Type B pancreatic cell (in vitro differentiated cells): ENCODE results near the gene KCNK15. TPM values are rescaled to one million over a fixed set of nuclear protein-coding genes. Genes with fewer than 3 reads are reported as not detected.

Experiments
- DNase-seq: peaks from one replicate; pipeline ENCODE4 v3.0.0; 2021; ENCODE audit warnings: mixed read lengths; ENCODE audit not compliant: unreplicated experiment; ENCODE audit errors: extremely low spot score
- H3K27ac Mint-ChIP-seq: 2 replicates; pipeline ENCODE4 v1.8.0; 2021; ENCODE audit warnings: mild to moderate bottlenecking, mixed read lengths
- H3K27me3 Mint-ChIP-seq: 2 replicates; pipeline ENCODE4 v1.8.0; 2021; ENCODE audit warnings: mixed read lengths
- H3K36me3 Mint-ChIP-seq: 2 replicates; pipeline ENCODE4 v1.8.0; 2021; ENCODE audit warnings: mixed read lengths
- H3K4me1 Mint-ChIP-seq: one replicate; pipeline ENCODE4 v1.8.0; 2021; ENCODE audit warnings: mixed read lengths; ENCODE audit not compliant: unreplicated experiment
- H3K4me3 Mint-ChIP-seq: 2 replicates; pipeline ENCODE4 v1.8.0; 2021; ENCODE audit warnings: mild to moderate bottlenecking, mixed read lengths
- H3K9me3 Mint-ChIP-seq: 2 replicates; pipeline ENCODE4 v1.8.0; 2021; ENCODE audit warnings: mixed read lengths
- total RNA-seq: library from RNA; stranded (reverse); gene quantifications from 2 replicates; pipeline ENCODE4 v1.2.1, GENCODE V29; 2021; ENCODE audit warnings: low replicate concordance
- TF ChIP-seq, protein P1 (sequence below): fragments of 200-600 bp; sonication (generic); conservative IDR thresholded peaks from 2 replicates; pipeline ENCODE4 v1.5.0; 2021; ENCODE audit warnings: antibody characterized with exemption, mild to moderate bottlenecking

KCNK15 gene
- total RNA-seq, 1 donor from 2014 or later: 0.36 TPM

DNA sequence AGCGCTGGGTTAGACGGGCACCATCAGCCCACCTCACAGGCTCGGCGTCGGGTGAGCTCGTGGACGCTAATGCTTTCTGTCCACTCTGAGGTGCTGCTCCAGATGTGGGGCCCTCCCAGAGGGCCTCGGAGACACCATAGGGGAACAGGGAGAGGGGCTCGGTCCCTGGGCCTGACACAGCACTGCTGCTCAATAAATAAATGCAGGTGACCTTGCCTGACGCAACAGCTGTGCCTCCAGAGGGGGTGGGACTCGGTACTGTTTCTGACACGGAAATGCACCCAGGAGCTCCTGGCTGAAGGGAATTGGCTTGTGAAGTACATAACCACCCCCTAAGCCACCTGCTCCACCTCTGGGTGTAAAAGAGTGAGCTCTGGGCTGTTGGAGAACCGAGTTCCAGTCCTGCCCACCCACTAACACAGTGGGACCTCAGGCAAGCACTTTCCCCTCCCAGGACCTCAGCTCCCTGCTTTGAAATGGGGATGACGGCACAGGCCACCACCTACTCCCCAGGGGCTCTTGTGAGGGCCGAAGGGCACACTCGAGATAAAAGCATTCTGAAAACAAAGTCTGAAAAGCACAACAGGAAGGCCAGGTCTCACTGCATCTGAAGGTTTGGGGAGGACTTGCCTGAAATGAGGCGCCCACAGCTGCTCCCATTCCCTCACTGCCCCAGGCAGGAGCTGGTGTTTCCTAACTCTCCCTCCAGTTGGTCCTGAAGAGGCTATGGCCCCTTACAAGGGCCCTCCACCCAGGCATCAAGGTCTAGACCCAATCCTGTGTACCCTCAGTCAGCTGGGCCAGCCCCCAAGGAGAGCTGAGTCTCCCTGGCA, 6.7 kb downstream of the KCNK15 start:
- TF ChIP-seq, protein P1, sequence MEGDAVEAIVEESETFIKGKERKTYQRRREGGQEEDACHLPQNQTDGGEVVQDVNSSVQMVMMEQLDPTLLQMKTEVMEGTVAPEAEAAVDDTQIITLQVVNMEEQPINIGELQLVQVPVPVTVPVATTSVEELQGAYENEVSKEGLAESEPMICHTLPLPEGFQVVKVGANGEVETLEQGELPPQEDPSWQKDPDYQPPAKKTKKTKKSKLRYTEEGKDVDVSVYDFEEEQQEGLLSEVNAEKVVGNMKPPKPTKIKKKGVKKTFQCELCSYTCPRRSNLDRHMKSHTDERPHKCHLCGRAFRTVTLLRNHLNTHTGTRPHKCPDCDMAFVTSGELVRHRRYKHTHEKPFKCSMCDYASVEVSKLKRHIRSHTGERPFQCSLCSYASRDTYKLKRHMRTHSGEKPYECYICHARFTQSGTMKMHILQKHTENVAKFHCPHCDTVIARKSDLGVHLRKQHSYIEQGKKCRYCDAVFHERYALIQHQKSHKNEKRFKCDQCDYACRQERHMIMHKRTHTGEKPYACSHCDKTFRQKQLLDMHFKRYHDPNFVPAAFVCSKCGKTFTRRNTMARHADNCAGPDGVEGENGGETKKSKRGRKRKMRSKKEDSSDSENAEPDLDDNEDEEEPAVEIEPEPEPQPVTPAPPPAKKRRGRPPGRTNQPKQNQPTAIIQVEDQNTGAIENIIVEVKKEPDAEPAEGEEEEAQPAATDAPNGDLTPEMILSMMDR: no peak
- DNase-seq: no peak
- Mint-ChIP-seq H3K27me3 (peaks cover 14% of the 10 kb centered on the region), H3K9me3 (no peaks in the 10 kb centered on the region), H3K36me3 (no peaks in the 10 kb centered on the region), H3K4me3 (no peak overlapping the region), H3K27ac (no peak overlapping the region), H3K4me1 (peaks cover 3% of the 10 kb centered on the region)

DNA sequence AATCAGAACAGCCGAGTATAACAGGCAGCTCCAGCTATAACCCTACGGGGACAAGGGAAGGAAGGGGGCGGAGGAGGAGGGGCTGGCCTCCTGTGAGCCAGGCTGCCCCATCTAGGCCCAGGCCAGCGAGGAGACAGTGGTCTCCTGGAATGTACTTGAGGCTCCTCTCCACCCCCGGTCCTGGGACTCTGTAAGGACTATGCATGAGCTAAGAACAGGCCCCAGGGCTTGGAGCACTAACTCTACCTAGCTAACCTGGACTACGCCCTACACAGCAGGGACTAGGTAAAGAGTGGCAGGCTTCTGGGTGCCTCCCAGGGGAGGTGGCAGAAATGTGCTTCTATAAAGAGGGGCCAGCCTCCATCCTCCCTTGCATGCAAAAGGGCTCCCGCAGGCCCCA, 8.9 kb downstream of the KCNK15 start:
- Mint-ChIP-seq H3K4me1 (no peaks in the 10 kb centered on the region), H3K9me3 (no peaks in the 10 kb centered on the region), H3K27me3 (peaks cover 2% of the 10 kb centered on the region), H3K36me3 (no peaks in the 10 kb centered on the region), H3K27ac (no peak overlapping the region), H3K4me3 (no peak overlapping the region)
- TF ChIP-seq, protein P1: no peak
- DNase-seq: no peak

DNA sequence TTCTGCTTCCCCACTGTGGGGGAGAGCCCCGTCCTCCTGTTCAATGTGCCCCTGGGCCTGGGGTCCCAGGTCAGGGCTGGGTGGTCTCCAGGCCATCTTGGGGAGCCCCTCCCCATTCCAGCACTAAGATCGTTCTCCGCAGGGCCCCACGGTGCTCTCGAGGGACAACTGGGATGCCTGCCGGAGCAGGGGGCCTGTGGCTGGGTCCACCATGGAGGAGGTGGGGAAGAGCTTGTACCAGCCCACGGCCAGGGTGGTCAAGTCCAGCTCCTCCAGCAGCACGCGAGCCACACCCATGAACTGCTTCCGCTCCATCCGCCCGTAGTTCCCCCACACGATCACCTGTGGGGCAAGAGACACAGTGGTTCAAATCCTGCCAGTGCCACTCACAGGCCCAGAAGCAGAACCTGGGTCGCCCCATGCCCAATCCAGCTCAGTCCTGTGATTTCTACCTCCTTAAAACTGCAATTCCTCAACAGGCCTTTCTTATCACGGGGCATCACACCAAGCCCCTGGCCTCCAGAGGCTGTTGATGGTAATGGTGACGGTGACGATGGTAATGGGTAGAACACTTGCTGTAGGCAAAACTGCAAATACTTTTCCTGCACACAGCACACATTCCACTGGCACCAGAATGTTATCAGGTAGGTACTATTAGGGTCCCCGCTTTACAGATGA, 10.5 kb downstream of the KCNK15 start:
- H3K9me3 Mint-ChIP-seq: no peaks in the 10 kb centered on the region
- H3K36me3 Mint-ChIP-seq: no peaks in the 10 kb centered on the region
- no peak overlapping the region for H3K27ac Mint-ChIP-seq
- H3K4me1 Mint-ChIP-seq: no peaks in the 10 kb centered on the region
- TF ChIP-seq, protein P1: no peak
- DNase-seq: no peak
- no peak overlapping the region for H3K4me3 Mint-ChIP-seq
- H3K27me3 Mint-ChIP-seq: peaks cover 6% of the 10 kb centered on the region

DNA sequence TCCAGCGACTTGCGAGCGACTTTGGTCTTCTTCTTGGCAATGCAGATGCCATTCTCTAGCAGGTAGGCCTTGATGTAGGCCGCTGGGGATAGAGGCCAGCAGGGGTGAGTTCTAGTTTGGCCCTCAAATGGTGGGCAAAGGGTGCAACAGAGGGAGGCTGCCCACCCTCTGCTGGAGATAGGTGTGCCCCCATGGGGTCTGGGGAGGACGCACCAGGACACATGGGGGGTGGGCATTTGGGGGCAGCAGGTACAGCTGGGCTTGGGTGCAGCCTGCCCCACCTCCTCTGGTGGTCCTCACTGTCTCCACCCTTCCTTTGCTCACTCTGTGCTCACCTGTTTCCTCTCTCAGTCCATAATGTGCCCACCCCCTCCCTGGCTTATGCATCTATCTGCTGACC, 11.3 kb downstream of the KCNK15 start:
- no peaks in the 10 kb centered on the region for H3K36me3 Mint-ChIP-seq
- H3K27me3 Mint-ChIP-seq: peaks cover 6% of the 10 kb centered on the region
- H3K4me1 Mint-ChIP-seq: no peaks in the 10 kb centered on the region
- TF ChIP-seq, protein P1: no peak
- DNase-seq: no peak
- H3K9me3 Mint-ChIP-seq: no peaks in the 10 kb centered on the region
- H3K4me3 Mint-ChIP-seq: no peak overlapping the region
- H3K27ac Mint-ChIP-seq: no peak overlapping the region

DNA sequence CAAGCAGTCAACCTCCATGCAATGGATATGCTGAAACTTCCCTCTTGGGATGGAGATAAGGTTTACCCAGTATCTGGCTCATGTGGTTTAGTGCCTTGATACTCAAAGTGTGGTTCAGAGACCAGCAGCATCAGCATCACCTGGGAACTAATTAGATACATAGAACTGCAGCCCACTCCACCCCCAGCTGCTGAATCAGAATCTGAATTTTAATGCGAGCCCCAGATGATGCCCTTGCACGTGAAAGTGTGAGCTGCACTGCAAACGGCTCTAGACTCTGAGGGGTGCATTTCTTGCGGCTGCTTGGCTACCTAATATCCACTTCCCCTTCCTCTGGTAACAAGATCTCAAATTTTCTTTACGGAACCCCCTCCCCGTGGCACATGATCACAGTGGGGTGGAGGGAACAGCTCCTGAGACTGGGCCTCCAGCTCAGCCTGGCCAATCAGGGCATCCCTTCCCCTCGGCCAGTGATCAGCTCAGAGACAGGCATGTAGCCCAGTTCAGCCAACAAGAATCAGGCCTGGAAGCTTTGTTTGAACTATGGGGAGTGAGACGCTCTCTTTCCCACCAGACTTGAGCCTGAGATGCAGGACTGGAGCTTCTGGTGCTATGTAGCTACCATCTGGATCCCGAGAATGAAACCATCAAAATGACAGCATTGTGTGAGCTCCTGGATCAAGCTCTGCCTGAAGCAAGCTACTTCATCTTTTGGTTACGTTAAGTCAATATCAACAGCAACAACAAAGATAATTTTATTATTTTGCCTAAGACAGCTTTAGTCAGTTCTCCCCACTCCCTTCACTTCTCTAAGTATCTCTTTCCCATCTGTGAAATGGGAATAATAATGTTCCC, 12.8 kb downstream of the KCNK15 start:
- no peak for DNase-seq
- Mint-ChIP-seq H3K27me3 (peaks cover 6% of the 10 kb centered on the region), H3K27ac (no peak overlapping the region), H3K4me3 (no peak overlapping the region), H3K9me3 (no peaks in the 10 kb centered on the region), H3K36me3 (no peaks in the 10 kb centered on the region), H3K4me1 (no peaks in the 10 kb centered on the region)
- TF ChIP-seq, protein P1: no peak
